GM19099 (cell line): ENCODE data around the gene KRT9.

Source experiments
- POLR2A ChIP-seq: IDR thresholded peaks from 3 replicates; pipeline ENCODE4 v1.6.1; 2011; ENCODE audit warnings: low read depth; ENCODE audit not compliant: insufficient read length; ENCODE audit errors: extremely low read depth

Gene KRT9

GRCh38 chr17:41580687-41581365 is 9.0 kb upstream of the KRT9 start:
- no peak for TF ChIP-seq POLR2A

GRCh38 chr17:41580244-41580575 is 8.4 kb upstream of the KRT9 start:
- TF ChIP-seq POLR2A = no peak

DNA sequence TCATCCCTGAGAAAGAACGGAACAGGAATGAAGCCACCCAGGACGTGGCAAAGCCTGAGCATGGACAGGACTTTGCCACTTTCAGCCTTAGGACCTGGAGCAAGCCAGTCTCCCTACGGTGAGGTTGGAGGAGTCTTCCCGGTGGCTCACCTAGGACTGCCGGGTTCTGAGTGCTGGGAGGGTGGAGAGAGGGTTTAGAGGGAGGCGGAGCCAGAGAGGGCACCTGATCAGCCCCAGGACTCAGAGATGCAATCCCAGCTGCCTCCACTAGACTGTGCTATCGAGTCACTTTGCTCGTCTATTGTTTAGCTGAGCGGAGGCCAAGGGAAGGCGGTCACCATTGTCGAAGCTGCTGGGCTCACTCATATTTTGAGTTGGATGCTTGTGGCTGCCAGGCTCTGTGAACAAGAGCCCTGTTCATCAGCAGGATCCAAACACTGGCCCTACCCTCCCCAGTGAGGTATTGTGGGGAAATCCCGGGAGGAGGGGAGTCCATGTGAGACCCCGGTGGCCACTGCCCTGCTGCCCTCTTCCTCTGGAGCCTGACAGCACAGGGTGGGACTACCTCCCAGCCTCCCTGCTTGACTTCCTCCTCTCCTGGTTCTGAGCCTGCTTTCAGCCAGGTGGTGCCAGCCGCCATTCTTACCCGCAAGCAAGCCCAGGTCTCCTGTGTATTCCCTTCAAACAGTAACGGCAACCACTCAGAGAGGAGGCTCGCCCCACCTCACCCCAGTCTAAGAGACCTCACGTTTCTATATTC is 7.8 kb upstream of the KRT9 start:
- TF ChIP-seq POLR2A = no peak

DNA sequence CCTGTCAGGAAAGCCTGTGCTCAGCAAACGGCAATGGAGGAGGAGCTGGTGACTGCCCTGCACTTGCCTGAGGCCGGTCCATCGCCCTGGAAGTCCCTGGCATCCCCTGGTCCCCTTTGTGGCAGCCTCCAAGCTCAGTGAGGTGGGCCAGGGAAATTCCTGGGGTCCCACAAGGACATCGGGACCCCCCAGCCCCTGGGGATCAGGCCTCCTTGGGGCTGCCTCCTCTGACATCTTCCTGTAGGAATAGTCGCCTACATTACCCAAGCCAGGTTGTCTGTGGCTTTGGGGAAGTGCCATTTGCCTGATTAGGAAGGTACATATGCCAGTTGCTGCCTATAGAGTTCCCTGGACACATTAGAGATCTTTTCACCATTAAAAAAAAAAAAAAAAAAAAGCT is 7.1 kb upstream of the KRT9 start:
- TF ChIP-seq POLR2A = no peak

DNA sequence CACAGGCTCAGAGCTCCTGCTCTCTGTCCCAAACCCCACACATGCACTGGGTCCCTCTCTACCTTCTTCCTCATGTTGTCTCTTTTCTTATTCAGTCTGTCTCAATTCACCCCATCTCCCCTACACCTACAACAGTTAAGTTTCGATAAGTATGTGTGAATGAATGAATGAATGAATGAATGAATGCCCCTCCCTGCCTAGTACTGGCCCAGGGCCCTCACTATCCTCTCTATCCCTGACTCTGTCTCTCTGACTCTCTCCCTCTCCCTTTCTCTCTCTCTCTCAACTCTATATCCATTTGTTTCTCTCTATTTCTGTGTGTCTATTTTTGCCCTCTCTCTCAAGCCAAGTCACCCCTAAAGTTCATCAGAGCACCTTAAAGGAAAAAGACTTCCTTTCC is 6.7 kb upstream of the KRT9 start:
- TF ChIP-seq POLR2A = no peak

DNA sequence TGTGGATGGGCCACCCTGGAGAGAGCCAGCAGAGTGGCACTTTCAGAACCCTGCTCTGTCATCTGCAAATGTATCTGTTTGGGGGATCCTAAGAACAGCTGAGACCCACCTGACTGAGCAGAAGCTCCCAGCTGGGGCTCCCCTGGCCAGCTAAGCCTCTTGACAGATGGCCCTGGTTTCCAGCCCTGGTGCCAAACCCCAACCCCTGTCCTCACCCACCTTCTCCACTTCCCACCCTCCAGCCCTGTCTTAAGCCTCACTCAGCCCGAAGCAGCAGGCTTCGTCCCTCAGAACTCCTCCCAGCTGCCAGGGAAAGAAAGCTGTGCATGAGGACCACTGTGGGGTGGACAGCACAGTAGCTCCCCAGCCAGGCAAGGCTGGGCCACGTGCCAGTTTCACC is 3.5 kb upstream of the KRT9 start:
- TF ChIP-seq POLR2A = no peak

DNA sequence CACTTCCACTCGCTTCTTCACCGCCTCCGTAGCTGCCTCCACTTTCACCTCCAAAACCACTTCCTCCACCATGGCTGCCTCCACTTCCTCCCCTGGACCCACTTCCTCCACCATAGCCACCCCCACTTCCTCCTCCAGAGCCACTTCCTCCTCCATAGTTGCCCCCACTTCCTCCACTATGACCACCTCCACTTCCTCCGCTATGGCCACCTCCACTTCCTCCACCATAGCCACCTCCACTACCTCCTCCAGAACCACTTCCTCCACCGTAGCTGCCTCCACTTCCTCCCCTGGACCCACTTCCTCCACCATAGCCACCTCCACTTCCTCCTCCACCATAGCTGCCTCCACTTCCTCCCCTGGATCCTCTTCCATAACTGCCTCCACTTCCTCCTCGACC is 4.5 kb downstream of the KRT9 start:
- TF ChIP-seq POLR2A = no peak

- no peak for TF ChIP-seq POLR2A
Measured at GRCh38 chr17:41565338-41565737, 6.5 kb downstream of the KRT9 start.

DNA sequence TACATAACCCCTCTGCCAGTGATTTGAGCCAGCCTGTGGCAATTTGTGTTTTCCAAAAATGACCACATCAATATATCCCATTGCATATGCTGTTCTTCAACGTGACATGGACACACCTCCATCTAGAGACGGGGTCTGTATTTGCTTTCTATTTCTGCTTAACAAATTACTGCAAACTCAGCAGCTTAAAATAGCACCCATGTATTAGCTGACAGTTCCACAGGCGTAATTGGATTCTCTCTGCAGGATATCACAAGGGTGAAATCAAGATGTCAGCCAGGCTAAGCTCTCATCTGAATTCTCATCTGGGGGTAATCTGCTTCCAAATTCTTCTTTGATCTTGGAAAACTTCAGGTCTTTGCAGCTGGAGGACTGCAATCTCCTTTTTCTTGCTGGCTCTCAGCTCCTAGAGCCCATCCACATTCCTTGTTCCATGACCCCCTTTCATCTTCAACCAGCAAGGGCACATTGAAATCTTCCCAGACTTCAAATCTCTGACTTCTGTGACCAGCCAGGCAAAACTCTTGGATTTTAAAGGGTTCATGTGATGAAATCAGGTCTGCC is 8.2 kb downstream of the KRT9 start:
- no peak for TF ChIP-seq POLR2A

GRCh38 chr17:41561554-41561953 is 10.3 kb downstream of the KRT9 start:
- TF ChIP-seq POLR2A = no peak

GRCh38 chr17:41559548-41559947 is 12.3 kb downstream of the KRT9 start:
- no peak for TF ChIP-seq POLR2A

DNA sequence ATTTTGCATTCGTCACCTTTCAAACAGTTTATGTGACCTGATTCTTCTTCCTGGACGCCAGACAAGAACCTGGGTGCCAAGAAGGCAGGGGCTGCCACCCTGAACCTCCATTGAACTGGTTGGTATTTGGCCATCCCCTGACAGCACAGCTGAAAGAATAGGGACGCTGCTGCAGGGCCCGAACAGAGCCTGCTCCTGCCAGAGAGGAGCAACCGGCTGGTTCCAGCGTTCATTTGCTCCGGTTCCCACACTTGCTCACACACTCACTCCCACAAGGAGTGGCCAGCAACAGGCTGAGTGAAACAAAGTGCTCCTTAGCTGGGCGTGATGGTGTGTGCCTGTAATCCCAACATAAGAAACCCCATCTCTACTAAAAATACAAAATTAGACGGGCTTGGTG is 14.9 kb downstream of the KRT9 start:
- no peak for TF ChIP-seq POLR2A

DNA sequence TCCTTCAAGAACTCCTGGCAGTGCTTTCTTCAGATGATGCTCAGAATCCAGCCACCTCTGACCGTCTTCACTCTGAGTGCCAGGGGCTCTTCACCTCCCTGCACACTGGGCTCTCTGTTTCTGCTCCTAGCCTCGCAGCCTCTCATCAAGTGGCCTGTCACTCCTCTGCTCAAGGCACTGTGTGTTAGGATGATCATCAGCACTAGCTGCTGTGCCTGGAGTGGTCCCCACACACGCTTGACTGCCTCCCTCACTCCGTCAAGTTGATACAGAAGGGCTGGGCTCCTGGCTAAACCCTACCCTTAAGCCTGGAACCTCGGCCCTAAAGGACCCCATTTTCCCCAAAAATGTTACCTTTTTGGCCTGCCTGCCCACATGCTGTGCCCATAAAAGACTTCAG is 15.6 kb downstream of the KRT9 start:
- no peak for TF ChIP-seq POLR2A

DNA sequence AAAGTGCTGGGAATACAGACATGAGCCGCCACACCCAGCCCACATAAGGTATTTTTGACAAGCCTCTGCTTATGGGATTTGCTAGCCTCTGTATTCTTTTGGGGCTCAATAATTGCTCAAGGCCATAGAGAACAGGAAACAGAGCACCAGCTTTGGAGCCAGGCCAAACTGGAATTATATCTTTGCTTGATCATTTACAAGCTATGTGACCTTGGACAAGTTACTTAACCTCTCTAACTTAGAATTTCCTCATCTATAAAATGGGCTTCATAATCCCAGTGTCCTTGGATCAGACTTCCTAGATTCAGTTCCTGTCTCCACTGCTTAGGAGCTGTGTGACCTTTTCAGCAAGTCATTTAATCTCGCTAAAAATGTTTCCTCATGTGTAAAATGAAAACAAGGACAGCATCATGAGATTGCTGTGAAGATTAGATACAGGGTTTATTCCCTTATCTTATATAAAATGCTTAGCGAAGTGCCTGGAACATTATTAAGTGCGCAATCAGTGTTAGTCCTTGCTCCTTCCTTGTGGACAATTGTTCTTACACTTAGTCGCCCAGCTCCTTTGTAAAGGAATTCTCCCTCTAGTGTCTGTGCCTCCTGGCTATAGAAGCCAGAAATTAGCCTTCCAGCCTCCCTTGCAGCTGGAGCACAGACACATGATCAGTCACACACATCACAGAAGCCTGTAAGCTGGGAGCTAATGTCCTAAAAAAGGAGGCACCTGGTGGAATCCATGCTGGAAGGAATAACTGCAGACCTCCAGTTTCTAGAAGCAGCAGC is 16.6 kb downstream of the KRT9 start:
- TF ChIP-seq POLR2A = no peak

DNA sequence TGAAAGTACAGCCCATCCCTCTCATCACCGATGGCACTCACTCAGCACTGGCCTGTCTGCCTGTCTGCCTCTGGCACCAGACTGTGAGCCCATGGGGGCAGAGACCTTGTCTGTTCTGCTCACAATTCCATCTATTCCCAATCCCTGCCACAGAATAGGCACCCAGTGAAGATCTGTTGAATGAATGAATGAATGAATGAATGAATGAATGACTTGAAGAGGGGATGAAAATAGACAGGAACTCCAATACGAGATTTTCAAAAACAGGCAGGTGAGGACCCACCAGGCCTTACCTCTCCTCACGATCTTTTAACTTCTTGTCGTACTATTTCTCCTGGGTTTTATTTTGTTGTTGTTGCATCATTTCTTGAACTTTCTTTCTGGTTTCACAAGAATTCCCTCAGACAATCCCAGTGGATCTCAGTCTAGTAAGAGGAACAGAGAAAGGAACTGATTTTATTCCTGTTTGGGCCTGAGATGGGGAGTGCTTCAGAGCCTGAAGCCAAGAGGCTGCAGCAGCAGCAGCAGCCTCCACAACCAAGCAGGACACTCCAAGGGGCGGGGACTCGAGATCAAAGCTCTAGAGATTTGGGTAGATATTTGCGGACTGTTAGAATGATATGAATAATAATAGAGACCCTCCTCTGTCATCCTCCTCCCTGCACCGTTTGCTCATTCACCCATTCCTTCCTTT is 17.7 kb downstream of the KRT9 start:
- no peak for TF ChIP-seq POLR2A
